ENCODE data around the gene SYTL3.

Gene SYTL3

DNA sequence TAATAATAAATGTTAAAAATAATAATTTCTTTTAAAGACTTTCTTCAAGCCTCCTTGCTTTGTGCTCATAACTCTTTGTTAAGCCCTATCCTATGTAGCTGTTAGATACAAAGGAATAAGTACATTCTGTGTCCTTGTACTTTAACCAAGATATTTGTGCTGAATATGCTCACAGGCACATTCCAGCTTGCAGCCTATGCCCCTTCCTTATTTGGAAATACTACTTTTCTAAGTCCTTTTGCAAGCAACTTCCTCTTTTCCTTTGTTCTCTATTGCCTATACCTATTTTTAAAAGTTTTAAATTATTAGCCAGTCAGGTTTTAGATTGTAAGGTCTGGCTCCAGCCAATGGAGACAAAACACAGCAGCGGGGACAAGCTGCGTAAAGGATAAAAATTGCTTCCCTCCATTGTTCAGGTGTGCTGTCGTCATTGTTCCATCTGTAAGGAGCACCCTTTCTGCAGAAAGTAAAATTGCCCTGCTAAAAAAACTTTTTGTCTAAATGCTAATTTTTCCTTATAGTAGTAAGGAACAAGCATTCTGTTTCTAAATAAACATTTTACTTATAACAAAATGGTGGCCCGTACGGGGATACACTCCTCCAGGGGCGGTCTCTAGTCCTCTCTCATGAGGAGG is 80.2 kb downstream of the SYTL3 start:
- no peak for TF ChIP-seq CTCF (conservative IDR thresholded peaks at IDR 0.05; ENCODE audit: control insufficient read depth, insufficient read depth, low read depth, low read length)
- no peak for DNase-seq (ENCODE audit: low read depth)
- no peak overlapping the region for H3K4me3 ChIP-seq (ENCODE audit: control insufficient read depth, low read depth, low read length)

DNA sequence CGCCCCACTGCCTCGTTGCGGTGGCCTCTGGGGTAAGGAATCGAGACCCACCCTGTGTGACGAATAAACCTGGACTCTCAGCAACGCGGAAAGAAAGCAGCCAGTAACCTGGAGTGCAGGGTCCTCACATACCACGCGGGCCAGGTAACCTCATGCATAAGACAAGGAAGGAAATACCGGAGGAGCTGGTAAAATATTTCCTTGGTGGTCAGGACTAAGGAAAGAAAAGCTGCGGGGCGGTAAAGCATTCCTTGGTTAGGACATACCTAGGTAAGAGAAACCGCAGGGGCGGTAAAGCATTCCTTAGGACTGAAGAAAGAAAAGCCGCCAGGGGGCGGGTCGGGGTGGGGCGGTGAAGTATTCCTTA is 80.7 kb downstream of the SYTL3 start:
- no peak for TF ChIP-seq CTCF (conservative IDR thresholded peaks at IDR 0.05; ENCODE audit: control insufficient read depth, insufficient read depth, low read depth, low read length)
- DNase-seq (ENCODE audit: low read depth), result no peak
- H3K4me3 ChIP-seq (ENCODE audit: control insufficient read depth, low read depth, low read length), result no peak overlapping the region

GRCh38 chr6:158735009-158735408 is 85.2 kb downstream of the SYTL3 start:
- H3K4me3 ChIP-seq (ENCODE audit: control insufficient read depth, low read depth, low read length), result no peak overlapping the region
- TF ChIP-seq CTCF (conservative IDR thresholded peaks at IDR 0.05; ENCODE audit: control insufficient read depth, insufficient read depth, low read depth, low read length), result no peak
- DNase-seq (ENCODE audit: low read depth), result no peak

DNA sequence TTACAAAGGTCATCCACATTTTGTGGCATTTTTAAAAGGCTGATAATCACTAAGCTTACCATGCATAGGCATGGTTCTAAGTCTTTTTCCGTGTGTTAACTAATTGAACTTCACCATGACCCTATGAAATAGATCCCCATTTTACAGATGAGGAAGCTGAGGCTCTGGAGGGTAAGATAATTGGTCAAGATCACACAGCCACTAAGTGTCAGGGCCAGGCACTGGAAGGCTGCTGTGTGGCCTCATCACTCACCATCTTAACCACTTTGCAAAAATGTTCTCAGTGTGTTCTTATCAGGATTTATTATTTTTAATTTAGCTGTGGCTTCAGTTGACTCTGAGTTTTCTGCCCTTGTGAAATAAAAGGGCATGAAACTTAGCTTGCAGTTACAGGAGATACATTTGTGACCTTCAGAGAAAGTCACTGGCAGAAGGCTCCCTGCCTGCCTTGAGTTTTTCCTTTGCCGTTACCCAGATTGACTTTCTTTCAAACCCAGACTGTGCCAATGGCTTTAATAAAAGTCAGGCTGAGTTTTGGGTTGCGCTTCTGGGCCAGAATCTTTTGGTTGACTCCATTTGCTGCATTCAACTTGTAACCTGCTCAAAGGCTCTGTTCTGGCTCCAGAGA is 87.3 kb downstream of the SYTL3 start:
- TF ChIP-seq CTCF (conservative IDR thresholded peaks at IDR 0.05; ENCODE audit: control insufficient read depth, insufficient read depth, low read depth, low read length), result no peak
- H3K4me3 ChIP-seq (ENCODE audit: control insufficient read depth, low read depth, low read length), result no peak overlapping the region
- DNase-seq (ENCODE audit: low read depth), result no peak

GRCh38 chr6:158737710-158738615 is 88.1 kb downstream of the SYTL3 start:
- no peak for TF ChIP-seq CTCF (conservative IDR thresholded peaks at IDR 0.05; ENCODE audit: control insufficient read depth, insufficient read depth, low read depth, low read length)
- H3K4me3 ChIP-seq (ENCODE audit: control insufficient read depth, low read depth, low read length), result no peak overlapping the region
- peak; percentile 80 for DNase-seq (ENCODE audit: low read depth)

GRCh38 chr6:158739673-158740072 is 89.8 kb downstream of the SYTL3 start:
- TF ChIP-seq CTCF (conservative IDR thresholded peaks at IDR 0.05; ENCODE audit: control insufficient read depth, insufficient read depth, low read depth, low read length), result no peak
- no peak overlapping the region for H3K4me3 ChIP-seq (ENCODE audit: control insufficient read depth, low read depth, low read length)
- no peak for DNase-seq (ENCODE audit: low read depth)

Measured in fibroblast of mammary gland (primary cell).